Epithelial cell of esophagus (primary cell): ENCODE results near the gene JMJD1C.
"Not testable (repeated sequence)": the region's sequence is repeated elsewhere in the genome, so short reads cannot be mapped to it uniquely, and the experiment has no call there.

Experiments used
- DNase-seq: peaks from one replicate; pipeline ENCODE4 v3.0.0; 2010; ENCODE audit warnings: low read depth
- H3K4me3 ChIP-seq: 2 replicates; pipeline ENCODE4 v1.5.1; 2011; ENCODE audit warnings: mild to moderate bottlenecking, low read length, control low read depth
- TF ChIP-seq, protein P1 (sequence below): IDR thresholded peaks from 2 replicates; pipeline ENCODE4 v1.5.1; 2011; ENCODE audit warnings: low read depth, mild to moderate bottlenecking, low read length, control low read depth, inconsistent platforms; ENCODE audit not compliant: insufficient read depth; ENCODE audit errors: missing control alignments

JMJD1C gene

DNA sequence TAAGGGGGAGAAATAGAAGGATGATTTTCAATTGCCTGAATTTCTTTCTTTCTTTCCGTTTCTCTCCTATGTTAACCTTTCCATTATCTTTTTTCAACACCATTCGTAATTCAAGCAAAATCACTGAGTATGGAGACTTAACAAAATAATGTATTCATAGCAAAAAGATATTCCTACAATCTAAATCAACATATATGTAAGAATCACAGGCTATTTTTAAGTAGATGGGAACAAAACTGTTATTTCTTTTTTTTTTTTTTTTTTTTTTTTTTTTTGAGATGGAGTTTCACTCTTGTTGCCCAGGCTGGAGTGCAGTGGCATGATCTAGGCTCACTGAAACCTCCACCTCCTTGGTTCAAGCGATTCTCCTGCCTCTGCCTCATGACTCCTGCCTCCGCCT lies 27.2 kb upstream of the JMJD1C start:
- TF ChIP-seq, protein P1, sequence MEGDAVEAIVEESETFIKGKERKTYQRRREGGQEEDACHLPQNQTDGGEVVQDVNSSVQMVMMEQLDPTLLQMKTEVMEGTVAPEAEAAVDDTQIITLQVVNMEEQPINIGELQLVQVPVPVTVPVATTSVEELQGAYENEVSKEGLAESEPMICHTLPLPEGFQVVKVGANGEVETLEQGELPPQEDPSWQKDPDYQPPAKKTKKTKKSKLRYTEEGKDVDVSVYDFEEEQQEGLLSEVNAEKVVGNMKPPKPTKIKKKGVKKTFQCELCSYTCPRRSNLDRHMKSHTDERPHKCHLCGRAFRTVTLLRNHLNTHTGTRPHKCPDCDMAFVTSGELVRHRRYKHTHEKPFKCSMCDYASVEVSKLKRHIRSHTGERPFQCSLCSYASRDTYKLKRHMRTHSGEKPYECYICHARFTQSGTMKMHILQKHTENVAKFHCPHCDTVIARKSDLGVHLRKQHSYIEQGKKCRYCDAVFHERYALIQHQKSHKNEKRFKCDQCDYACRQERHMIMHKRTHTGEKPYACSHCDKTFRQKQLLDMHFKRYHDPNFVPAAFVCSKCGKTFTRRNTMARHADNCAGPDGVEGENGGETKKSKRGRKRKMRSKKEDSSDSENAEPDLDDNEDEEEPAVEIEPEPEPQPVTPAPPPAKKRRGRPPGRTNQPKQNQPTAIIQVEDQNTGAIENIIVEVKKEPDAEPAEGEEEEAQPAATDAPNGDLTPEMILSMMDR: no peak
- H3K4me3 ChIP-seq: no peak overlapping the region
- DNase-seq: no peak

GRCh38 chr10:63492317-63492690 lies 26.5 kb upstream of the JMJD1C start:
- H3K4me3 ChIP-seq: not testable (repeated sequence)
- DNase-seq: peak; percentile 43

GRCh38 chr10:63491588-63492316 lies 26.0 kb upstream of the JMJD1C start:
- H3K4me3 ChIP-seq: no peak overlapping the region

GRCh38 chr10:63489838-63490237 lies 24.1 kb upstream of the JMJD1C start:
- H3K4me3 ChIP-seq: no peak overlapping the region
- no peak for DNase-seq
- TF ChIP-seq, protein P1: no peak

More at GRCh38 chr10:63491588-63492316, 26.0 kb upstream of the JMJD1C start:
- TF ChIP-seq, protein P1: no peak
- peak; percentile 90 for DNase-seq

- DNase-seq: no peak
- TF ChIP-seq, protein P1: no peak
- H3K4me3 ChIP-seq: no peak overlapping the region
Measured at GRCh38 chr10:63487990-63488389, 22.2 kb upstream of the JMJD1C start.

- DNase-seq: no peak
- TF ChIP-seq, protein P1: no peak
- no peak overlapping the region for H3K4me3 ChIP-seq
Measured at GRCh38 chr10:63483983-63484382, 18.2 kb upstream of the JMJD1C start.

- DNase-seq: peak; percentile 27
- TF ChIP-seq, protein P1: no peak
- no peak overlapping the region for H3K4me3 ChIP-seq
Measured at GRCh38 chr10:63481815-63482421, 16.1 kb upstream of the JMJD1C start.
